A549 (cell line): ENCODE data around the gene TNFAIP8.

Source experiments
- BHLHE40 ChIP-seq: IDR thresholded peaks from 2 replicates; pipeline ENCODE4 v1.6.1; 2012; ENCODE audit warnings: low read depth, low read length, inconsistent platforms
- EP300 ChIP-seq, 2 experiments: fragments of >200 bp; sonication (Bioruptor Twin); formaldehyde crosslinking; IDR thresholded peaks; 2 replicates in 1 of 2; 3 replicates in 1 of 2; pipeline ENCODE4 v1.6.1; 2016 to 2017
- TFCP2L1 ChIP-seq: fragments of 250-450 bp; sonication (Bioruptor Pico); IDR thresholded peaks from 2 replicates; pipeline ENCODE4 v1.5.0; 2021; ENCODE audit warnings: mild to moderate bottlenecking
- ZFP36 ChIP-seq: fragments of 450-650 bp; IDR thresholded peaks from 2 replicates; pipeline ENCODE4 v1.6.1; 2014; ENCODE audit warnings: borderline replicate concordance; ENCODE audit not compliant: partially characterized antibody

GRCh38 chr5:119409235-119409815, 53.5 kb downstream of the TNFAIP8 start:
- TF ChIP-seq EP300 (IDR thresholded peaks at IDR 0.05) (no peak), BHLHE40 (no peak), TFCP2L1 (CRISPR knock-in tag) (no peak), ZFP36 (no peak)
